Astrocyte (in vitro differentiated cells and primary cell): ENCODE data around the gene KCNJ4. TPM values are rescaled to one million over a fixed set of nuclear protein-coding genes. Genes with fewer than 3 reads are reported as not detected.
A peak's percentile ranks its signal among the peaks of the same experiment; 100 is the strongest.

Source experiments
- DNase-seq: peaks from one replicate; pipeline ENCODE4 v3.0.0-alpha.2; 2010; ENCODE audit warnings: low read depth
- FAIRE-seq: peaks from 2 replicates; lab custom pipeline; 2011; peaks lifted over from hg19 to GRCh38; lab: Jason Lieb, UNC
- H2AFZ ChIP-seq: 2 replicates; pipeline ENCODE4 v1.6.0; 2012; ENCODE audit warnings: low read depth, low read length, inconsistent platforms
- H3K27ac ChIP-seq: 2 replicates; pipeline ENCODE4 v1.5.1; 2011; ENCODE audit warnings: low read depth, low read length, inconsistent platforms
- H3K27me3 ChIP-seq: 2 replicates; pipeline ENCODE4 v1.6.0; 2011; ENCODE audit warnings: low read length, inconsistent platforms; ENCODE audit not compliant: insufficient read depth
- H3K36me3 ChIP-seq: 2 replicates; pipeline ENCODE4 v1.5.1; 2011; ENCODE audit warnings: low read length, inconsistent platforms; ENCODE audit not compliant: insufficient read depth
- H3K4me1 ChIP-seq: 2 replicates; pipeline ENCODE4 v1.5.1; 2011; ENCODE audit warnings: low read length, inconsistent platforms; ENCODE audit not compliant: insufficient read depth
- H3K4me2 ChIP-seq: 2 replicates; pipeline ENCODE4 v1.6.0; 2012; ENCODE audit warnings: low read length, inconsistent platforms
- H3K4me3 ChIP-seq: 2 replicates; pipeline ENCODE4 v1.5.1; 2011; ENCODE audit warnings: low read depth, mild to moderate bottlenecking, low read length, inconsistent platforms; ENCODE audit not compliant: insufficient read depth
- H3K79me2 ChIP-seq: 2 replicates; pipeline ENCODE4 v1.6.0; 2012; ENCODE audit warnings: mild to moderate bottlenecking, low read length, inconsistent platforms; ENCODE audit not compliant: insufficient read depth
- H3K9ac ChIP-seq: 2 replicates; pipeline ENCODE4 v1.6.0; 2012; ENCODE audit warnings: mild to moderate bottlenecking, low read length, inconsistent platforms
- H3K9me3 ChIP-seq: 2 replicates; pipeline ENCODE4 v1.5.1; 2012; ENCODE audit warnings: low read depth, mild to moderate bottlenecking, low read length, inconsistent platforms; ENCODE audit not compliant: insufficient read depth
- H4K20me1 ChIP-seq: 2 replicates; pipeline ENCODE4 v1.6.0; 2012; ENCODE audit warnings: low read length, inconsistent platforms; ENCODE audit not compliant: insufficient read depth
- H3K27ac Mint-ChIP-seq: one replicate; pipeline ENCODE4 v1.8.0; 2021; ENCODE audit warnings: mild to moderate bottlenecking, mixed read lengths; ENCODE audit not compliant: unreplicated experiment
- H3K27me3 Mint-ChIP-seq: one replicate; pipeline ENCODE4 v1.8.0; 2021; ENCODE audit warnings: low read depth, mixed read lengths; ENCODE audit not compliant: unreplicated experiment
- H3K36me3 Mint-ChIP-seq: one replicate; pipeline ENCODE4 v1.8.0; 2021; ENCODE audit warnings: low read depth, mixed read lengths; ENCODE audit not compliant: unreplicated experiment
- H3K4me1 Mint-ChIP-seq: one replicate; pipeline ENCODE4 v1.8.0; 2021; ENCODE audit warnings: low read depth, mixed read lengths; ENCODE audit not compliant: unreplicated experiment
- H3K4me3 Mint-ChIP-seq: one replicate; pipeline ENCODE4 v1.8.0; 2021; ENCODE audit warnings: mild to moderate bottlenecking, moderate library complexity, mixed read lengths; ENCODE audit not compliant: unreplicated experiment
- H3K9me3 Mint-ChIP-seq: one replicate; pipeline ENCODE4 v1.8.0; 2021; ENCODE audit warnings: mild to moderate bottlenecking, mixed read lengths; ENCODE audit not compliant: unreplicated experiment
- CTCF ChIP-seq: IDR thresholded peaks from 2 replicates; pipeline ENCODE4 v1.5.1; 2011; ENCODE audit warnings: low read depth, mild to moderate bottlenecking, inconsistent platforms, low read length, moderate library complexity; ENCODE audit not compliant: insufficient read depth
- EZH2 ChIP-seq: IDR thresholded peaks from 2 replicates; pipeline ENCODE4 v1.6.1; 2012; ENCODE audit warnings: mild to moderate bottlenecking, low read length, inconsistent platforms; ENCODE audit not compliant: insufficient read depth
- total RNA-seq: library from RNA; stranded (reverse); gene quantifications from 2 replicates; pipeline ENCODE4 v1.2.1, GENCODE V29; 2021

Gene KCNJ4
- total RNA-seq, 1 donor from 2014 or later = 0.30 TPM

DNA sequence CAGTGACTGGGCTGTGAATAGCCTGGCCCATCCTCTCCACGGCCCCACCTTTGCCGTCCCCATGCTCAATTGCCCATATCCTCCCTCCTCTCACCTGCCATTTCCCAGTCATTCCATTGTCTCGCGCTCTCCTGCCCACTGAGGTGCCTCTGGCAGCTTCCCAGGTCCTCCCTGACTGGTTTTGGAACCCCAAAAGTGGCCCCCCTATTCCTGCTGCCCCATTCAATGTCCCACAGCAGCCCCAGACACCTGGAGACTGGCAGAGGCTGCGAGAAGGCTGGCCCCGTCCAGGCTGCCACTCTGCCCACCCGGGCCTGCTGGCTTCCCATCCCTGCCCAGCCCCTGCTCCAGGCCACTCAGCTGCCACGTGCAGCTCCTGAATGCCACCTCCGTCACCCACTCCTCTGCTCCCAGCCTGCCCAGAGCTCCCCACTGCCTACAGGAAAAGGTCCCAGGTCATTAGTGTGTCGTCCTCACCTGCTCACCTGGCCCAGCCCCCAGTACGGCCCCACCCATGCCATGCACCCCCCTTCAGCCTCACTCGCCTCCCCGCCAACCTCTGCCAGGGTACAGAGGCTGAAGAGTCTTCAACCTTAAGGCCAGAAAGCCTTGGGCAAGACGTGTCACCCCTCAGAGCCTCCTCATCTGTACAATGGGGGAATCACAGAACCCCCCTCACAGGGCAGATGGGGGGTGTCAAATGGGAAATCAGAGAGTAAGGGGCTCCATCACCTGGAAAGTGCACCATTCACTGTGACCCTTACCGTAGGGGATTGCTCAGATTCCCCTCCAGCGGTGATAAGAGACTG lies 37.5 kb downstream of the KCNJ4 start:
- no peak for DNase-seq
- Mint-ChIP-seq H3K4me1 (no peaks in the 10 kb centered on the region), H3K27ac (no peak overlapping the region), H3K36me3 (no peaks in the 10 kb centered on the region), H3K9me3 (no peaks in the 10 kb centered on the region), H3K27me3 (peaks cover 31% of the 10 kb centered on the region), H3K4me3 (peak overlapping the region; percentile 34)
- H3K27ac ChIP-seq = no peak overlapping the region
- FAIRE-seq = no peak
- no peak overlapping the region for H3K4me3 ChIP-seq
- no peak overlapping the region for H3K9ac ChIP-seq
- peaks cover 2% of the 10 kb centered on the region for H3K4me1 ChIP-seq
- TF ChIP-seq CTCF (no peak), EZH2 (no peak)
- no peaks in the 10 kb centered on the region for H3K9me3 ChIP-seq
- no peak overlapping the region for H3K4me2 ChIP-seq
- H4K20me1 ChIP-seq = no peaks in the 10 kb centered on the region
- no peaks in the 10 kb centered on the region for H3K79me2 ChIP-seq
- H2AFZ ChIP-seq = no peak overlapping the region
- H3K27me3 ChIP-seq = peaks cover 2% of the 10 kb centered on the region
- no peaks in the 10 kb centered on the region for H3K36me3 ChIP-seq

DNA sequence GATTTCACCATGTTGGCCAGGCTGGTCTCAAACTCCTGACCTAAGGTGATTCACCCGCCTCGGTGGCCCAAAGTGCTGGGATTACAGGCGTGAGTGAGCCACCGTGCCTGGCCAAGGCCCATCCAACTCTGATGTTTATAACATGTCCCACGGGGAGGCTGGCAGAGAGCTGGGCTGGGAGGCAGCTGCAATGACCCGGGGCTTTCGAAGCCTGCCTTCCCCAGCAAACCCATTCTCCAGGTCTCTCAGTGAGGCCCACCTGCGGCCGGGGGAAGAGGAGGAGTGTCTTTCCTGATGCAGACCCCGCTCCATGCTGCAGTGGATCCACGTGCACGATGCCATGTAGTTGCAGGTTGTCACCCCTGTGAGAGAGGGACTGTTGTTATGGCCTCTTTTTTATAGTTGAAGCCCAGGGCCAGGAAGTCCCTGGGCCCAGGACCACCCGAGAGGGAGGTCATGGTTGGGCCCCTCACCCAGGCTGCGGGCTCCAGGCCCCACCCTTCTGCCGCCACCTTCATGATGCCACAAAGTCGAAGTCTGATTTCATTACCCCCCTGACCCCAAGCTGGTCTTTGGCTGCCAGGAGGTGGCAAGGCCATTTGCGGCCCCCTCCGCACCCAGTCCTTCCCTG lies 38.3 kb downstream of the KCNJ4 start:
- H3K4me1 Mint-ChIP-seq = no peaks in the 10 kb centered on the region
- H4K20me1 ChIP-seq = no peaks in the 10 kb centered on the region
- H3K27me3 ChIP-seq = peaks cover 2% of the 10 kb centered on the region
- no peaks in the 10 kb centered on the region for H3K36me3 Mint-ChIP-seq
- no peak overlapping the region for H3K27ac Mint-ChIP-seq
- peaks cover 2% of the 10 kb centered on the region for H3K4me1 ChIP-seq
- TF ChIP-seq CTCF (no peak), EZH2 (no peak)
- H3K27me3 Mint-ChIP-seq = peaks cover 31% of the 10 kb centered on the region
- no peaks in the 10 kb centered on the region for H3K36me3 ChIP-seq
- H3K4me2 ChIP-seq = no peak overlapping the region
- no peak overlapping the region for H3K4me3 Mint-ChIP-seq
- no peak overlapping the region for H3K9ac ChIP-seq
- no peak overlapping the region for H2AFZ ChIP-seq
- DNase-seq (no peak), FAIRE-seq (no peak)
- no peaks in the 10 kb centered on the region for H3K79me2 ChIP-seq
- H3K27ac ChIP-seq = no peak overlapping the region
- H3K9me3 ChIP-seq = no peaks in the 10 kb centered on the region
- H3K4me3 ChIP-seq = no peak overlapping the region
- H3K9me3 Mint-ChIP-seq = no peaks in the 10 kb centered on the region
